ENCODE measurements around the gene GIGYF1.
"Not testable (repeated sequence)": the region's sequence is repeated elsewhere in the genome, so short reads cannot be mapped to it uniquely, and the experiment has no call there.

Gene GIGYF1, protein sequence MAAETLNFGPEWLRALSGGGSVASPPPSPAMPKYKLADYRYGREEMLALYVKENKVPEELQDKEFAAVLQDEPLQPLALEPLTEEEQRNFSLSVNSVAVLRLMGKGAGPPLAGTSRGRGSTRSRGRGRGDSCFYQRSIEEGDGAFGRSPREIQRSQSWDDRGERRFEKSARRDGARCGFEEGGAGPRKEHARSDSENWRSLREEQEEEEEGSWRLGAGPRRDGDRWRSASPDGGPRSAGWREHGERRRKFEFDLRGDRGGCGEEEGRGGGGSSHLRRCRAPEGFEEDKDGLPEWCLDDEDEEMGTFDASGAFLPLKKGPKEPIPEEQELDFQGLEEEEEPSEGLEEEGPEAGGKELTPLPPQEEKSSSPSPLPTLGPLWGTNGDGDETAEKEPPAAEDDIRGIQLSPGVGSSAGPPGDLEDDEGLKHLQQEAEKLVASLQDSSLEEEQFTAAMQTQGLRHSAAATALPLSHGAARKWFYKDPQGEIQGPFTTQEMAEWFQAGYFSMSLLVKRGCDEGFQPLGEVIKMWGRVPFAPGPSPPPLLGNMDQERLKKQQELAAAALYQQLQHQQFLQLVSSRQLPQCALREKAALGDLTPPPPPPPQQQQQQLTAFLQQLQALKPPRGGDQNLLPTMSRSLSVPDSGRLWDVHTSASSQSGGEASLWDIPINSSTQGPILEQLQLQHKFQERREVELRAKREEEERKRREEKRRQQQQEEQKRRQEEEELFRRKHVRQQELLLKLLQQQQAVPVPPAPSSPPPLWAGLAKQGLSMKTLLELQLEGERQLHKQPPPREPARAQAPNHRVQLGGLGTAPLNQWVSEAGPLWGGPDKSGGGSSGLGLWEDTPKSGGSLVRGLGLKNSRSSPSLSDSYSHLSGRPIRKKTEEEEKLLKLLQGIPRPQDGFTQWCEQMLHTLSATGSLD (N-terminal part only)

DNA sequence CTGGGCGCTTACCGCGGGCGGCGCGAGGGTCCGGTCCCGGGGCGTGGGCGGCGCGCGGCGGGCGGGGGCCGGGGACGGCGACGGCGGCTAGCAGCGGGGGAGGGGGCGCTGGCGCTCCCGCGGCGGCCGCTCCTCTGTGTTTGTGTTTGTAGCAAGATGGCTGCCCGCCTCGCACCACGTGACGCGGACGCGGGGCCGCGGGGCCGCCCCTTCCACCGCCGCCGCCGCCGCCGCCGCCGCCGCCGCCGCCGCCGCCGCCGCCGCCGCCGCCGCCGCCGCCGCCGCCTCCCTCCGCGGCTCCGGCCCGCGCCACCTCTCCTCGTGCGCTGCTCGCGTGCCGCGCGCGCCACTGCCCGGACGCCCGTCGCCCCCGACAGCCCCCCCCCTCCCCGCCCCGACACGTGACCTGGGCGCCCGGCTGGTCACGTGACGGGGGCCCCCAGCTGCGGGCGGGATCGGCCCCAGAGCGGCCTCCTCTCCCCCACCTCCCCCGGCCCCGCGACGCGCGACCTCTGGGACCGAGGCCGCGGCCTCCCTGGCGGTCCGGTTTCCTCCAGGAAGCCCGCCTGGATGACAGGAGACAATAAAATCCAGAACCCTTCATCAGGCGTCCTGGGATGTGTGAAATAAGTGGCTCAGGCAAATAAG lies at the start of gene GIGYF1:
Gene GIGYF1 (minus strand): TSS at position 153 of the 648 bp plus-strand sequence. CDS start 6,012 bp downstream, outside the sequence.
- peak within 1 kb of the TSS; percentile 37 for H3K27ac ChIP-seq (ENCODE audit: low read length)

DNA sequence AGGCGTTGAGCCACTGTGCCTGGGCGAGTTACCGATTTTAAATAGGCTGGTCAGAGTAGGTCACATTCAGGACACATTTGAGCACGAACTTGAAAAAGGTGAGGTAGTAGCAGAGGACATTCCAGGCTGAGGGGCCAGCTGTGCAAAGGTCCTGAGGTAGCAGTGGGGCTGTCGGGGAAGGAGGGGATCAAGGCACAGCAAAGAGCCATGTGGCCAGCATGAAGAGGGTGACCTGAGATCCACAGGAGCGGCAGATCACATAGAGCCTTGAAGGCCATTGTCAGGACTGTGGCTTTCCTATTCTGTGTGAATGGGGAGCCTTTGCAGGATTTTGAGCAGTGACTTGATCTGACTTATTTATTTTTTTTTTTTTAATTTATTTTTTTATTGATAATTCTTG lies 45.9 kb upstream of the GIGYF1 start:
- Histone ChIP-seq H3K27ac (ENCODE audit: low read length) (no peak overlapping the region), H3K36me3 (ENCODE audit: control insufficient read depth in 2 of 2, insufficient read depth in 2 of 2, low read length in 2 of 2) (no peaks in the 10 kb centered on the region), H3K9me3 (ENCODE audit: control insufficient read depth in 2 of 2, low read length in 2 of 2) (no peaks in the 10 kb centered on the region)

More for the DNA sequence above, at the start of gene GIGYF1:
- peak within 1 kb of the TSS; percentile 78 to 83 for H3K4me3 ChIP-seq (ENCODE audit: low read length in 2 of 2)
- H3K27me3 ChIP-seq (ENCODE audit: control insufficient read depth in 1 of 2, insufficient read depth in 2 of 2, low read length in 2 of 2): no peaks in the 10 kb centered on the region
- no peaks in the 10 kb centered on the region for H3K9me3 ChIP-seq (ENCODE audit: control insufficient read depth in 2 of 2, low read length in 2 of 2)
- peaks cover 0 to 3% of the 10 kb centered on the region in 2 donors for H3K36me3 ChIP-seq (ENCODE audit: control insufficient read depth in 2 of 2, insufficient read depth in 2 of 2, low read length in 2 of 2)
- H3K9ac ChIP-seq (ENCODE audit: low read length in 2 of 2): peak within 1 kb of the TSS; percentile 62 to 80
- peaks cover 41% of the 10 kb centered on the region for H3K4me1 ChIP-seq (ENCODE audit: control insufficient read depth, insufficient read depth, low read length)

DNA sequence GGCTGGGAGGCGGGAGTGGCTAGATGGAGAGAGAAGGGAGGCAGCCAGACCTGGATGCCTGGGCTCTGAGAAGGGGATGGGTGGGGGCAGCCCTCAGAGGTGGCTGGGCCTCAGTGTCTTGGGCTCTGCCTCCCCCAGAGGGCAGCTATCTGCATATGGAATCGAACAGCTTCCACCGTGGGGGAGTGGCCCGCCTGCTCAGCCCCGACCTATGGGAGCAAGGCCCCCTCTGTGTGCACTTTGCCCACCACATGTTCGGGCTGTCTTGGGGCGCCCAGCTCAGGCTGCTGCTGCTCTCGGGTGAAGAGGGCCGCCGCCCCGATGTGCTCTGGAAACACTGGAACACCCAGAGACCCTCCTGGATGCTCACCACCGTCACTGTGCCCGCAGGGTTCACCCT lies 42.6 kb upstream of the GIGYF1 start:
- Histone ChIP-seq H3K27ac (ENCODE audit: low read length) (no peak overlapping the region), H3K4me3 (ENCODE audit: low read length in 2 of 2) (no peak overlapping the region), H3K9me3 (ENCODE audit: control insufficient read depth in 2 of 2, low read length in 2 of 2) (no peaks in the 10 kb centered on the region), H3K27me3 (ENCODE audit: control insufficient read depth in 1 of 2, insufficient read depth in 2 of 2, low read length in 2 of 2) (no peaks in the 10 kb centered on the region), H3K36me3 (ENCODE audit: control insufficient read depth in 2 of 2, insufficient read depth in 2 of 2, low read length in 2 of 2) (no peaks in the 10 kb centered on the region), H3K9ac (ENCODE audit: low read length in 2 of 2) (no peak overlapping the region), H3K4me1 (ENCODE audit: control insufficient read depth, insufficient read depth, low read length) (no peaks in the 10 kb centered on the region)

More for the DNA sequence above, 45.9 kb upstream of the GIGYF1 start:
- Histone ChIP-seq H3K4me1 (ENCODE audit: control insufficient read depth, insufficient read depth, low read length) (no peaks in the 10 kb centered on the region), H3K9ac (ENCODE audit: low read length in 2 of 2) (no peak overlapping the region), H3K27me3 (ENCODE audit: control insufficient read depth in 1 of 2, insufficient read depth in 2 of 2, low read length in 2 of 2) (no peaks in the 10 kb centered on the region), H3K4me3 (ENCODE audit: low read length in 2 of 2) (no peak overlapping the region)

DNA sequence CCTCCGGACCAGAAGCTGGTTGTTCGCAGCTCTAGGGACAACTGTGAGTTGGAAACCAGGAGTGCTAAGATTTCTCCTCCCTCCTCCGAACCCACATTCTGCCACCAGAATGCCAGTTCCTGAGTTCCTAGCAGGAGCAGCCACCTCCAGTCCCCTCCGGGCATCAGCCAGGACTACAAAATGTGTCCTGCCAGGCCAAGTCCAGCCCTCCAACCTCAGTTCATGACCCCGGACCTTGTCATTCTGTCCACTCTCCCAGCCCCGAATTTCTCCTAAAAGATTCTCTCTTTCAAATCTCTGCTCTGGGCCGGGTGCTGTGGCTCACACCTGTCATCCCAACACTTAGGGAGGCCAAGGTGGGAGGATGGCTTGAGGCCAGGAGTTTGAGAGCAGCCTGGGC lies 41.7 kb upstream of the GIGYF1 start:
- Histone ChIP-seq H3K9ac (ENCODE audit: low read length in 2 of 2) (no peak overlapping the region), H3K4me3 (ENCODE audit: low read length in 2 of 2) (no peak overlapping the region)

DNA sequence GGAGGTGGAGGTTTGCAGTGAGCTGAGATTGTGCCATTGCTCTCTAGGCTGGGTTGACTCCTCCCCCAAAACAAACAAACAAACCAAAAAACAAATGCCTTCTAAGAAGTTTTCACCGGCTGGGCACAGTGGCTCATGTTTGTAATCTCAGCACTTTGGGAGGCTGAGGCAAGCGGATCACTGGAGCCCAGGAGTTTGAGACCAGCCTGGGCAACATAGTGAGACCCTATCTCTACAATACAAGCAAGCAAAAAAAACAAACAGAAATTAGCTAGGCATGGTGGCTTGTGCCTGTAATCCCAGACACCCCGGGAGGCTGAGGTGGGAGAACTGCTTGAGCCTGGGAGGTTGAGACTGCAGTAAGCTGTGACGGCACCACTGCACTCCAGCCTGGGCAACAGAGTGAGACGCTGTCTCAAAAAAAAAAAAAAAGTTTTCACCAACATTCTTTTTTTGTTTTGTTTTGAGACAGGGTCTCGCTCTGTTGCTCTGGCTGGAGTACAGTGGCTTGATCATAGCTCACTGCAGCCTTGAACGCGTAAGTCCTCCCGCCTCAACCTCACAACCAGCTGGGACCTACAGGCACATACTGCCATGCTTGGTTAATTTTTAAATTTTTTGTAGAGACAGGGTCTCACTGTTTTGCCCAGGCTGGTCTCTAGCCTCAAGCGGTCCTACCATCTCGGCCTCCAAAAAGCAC lies 38.0 kb upstream of the GIGYF1 start:
- Histone ChIP-seq H3K27me3 (ENCODE audit: control insufficient read depth in 1 of 2, insufficient read depth in 2 of 2, low read length in 2 of 2) (peaks cover 3 to 5% of the 10 kb centered on the region in 2 donors), H3K36me3 (ENCODE audit: control insufficient read depth in 2 of 2, insufficient read depth in 2 of 2, low read length in 2 of 2) (no peaks in the 10 kb centered on the region), H3K27ac (ENCODE audit: low read length) (no peak overlapping the region), H3K9ac (ENCODE audit: low read length in 2 of 2) (no peak overlapping the region), H3K9me3 (ENCODE audit: control insufficient read depth in 2 of 2, low read length in 2 of 2) (no peaks in the 10 kb centered on the region), H3K4me3 (ENCODE audit: low read length in 2 of 2) (no peak overlapping the region), H3K4me1 (ENCODE audit: control insufficient read depth, insufficient read depth, low read length) (no peaks in the 10 kb centered on the region)

More for the DNA sequence above, 41.7 kb upstream of the GIGYF1 start:
- H3K36me3 ChIP-seq (ENCODE audit: control insufficient read depth in 2 of 2, insufficient read depth in 2 of 2, low read length in 2 of 2): no peaks in the 10 kb centered on the region
- no peaks in the 10 kb centered on the region for H3K27me3 ChIP-seq (ENCODE audit: control insufficient read depth in 1 of 2, insufficient read depth in 2 of 2, low read length in 2 of 2)
- H3K27ac ChIP-seq (ENCODE audit: low read length): no peak overlapping the region
- no peaks in the 10 kb centered on the region for H3K9me3 ChIP-seq (ENCODE audit: control insufficient read depth in 2 of 2, low read length in 2 of 2)
- H3K4me1 ChIP-seq (ENCODE audit: control insufficient read depth, insufficient read depth, low read length): no peaks in the 10 kb centered on the region

DNA sequence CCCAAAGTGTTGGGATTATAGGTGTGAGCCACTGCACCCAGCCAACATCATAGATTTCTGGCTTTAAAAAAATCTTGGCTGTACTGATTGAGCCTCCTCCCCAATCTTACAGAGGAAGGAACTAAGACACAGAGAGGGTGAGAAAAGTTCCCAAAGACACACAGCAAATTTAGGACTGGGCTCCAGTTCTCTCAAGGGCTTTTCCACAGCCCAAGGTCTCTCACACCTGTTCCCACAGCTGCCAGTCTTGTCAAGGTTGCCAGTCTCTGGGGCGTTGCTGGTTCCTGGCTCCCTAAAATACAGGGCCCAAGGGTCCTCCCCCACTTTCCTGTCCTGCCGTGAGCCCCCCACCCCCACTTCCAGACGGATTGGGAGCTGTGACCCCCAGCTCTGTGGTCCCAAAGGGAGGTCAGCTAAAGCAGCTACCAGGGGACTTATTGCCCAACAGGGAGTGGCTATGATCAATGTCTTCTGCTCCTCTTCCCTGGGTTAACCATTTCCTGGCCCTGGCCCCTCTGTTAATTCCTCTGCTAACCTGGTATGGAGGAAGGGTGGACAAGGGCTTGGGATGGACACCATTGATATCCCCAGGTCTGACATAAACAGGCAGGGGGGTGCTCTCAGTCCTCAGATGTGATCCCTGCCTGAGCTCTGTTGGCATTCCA lies 36.2 kb upstream of the GIGYF1 start:
- peaks cover 3 to 7% of the 10 kb centered on the region in 2 donors for H3K27me3 ChIP-seq (ENCODE audit: control insufficient read depth in 1 of 2, insufficient read depth in 2 of 2, low read length in 2 of 2)
- no peaks in the 10 kb centered on the region for H3K9me3 ChIP-seq (ENCODE audit: control insufficient read depth in 2 of 2, low read length in 2 of 2)
- no peaks in the 10 kb centered on the region for H3K4me1 ChIP-seq (ENCODE audit: control insufficient read depth, insufficient read depth, low read length)
- no peak overlapping the region for H3K27ac ChIP-seq (ENCODE audit: low read length)
- H3K4me3 ChIP-seq (ENCODE audit: low read length in 2 of 2): no peak overlapping the region
- H3K36me3 ChIP-seq (ENCODE audit: control insufficient read depth in 2 of 2, insufficient read depth in 2 of 2, low read length in 2 of 2): no peaks in the 10 kb centered on the region
- H3K9ac ChIP-seq (ENCODE audit: low read length in 2 of 2): no peak overlapping the region

DNA sequence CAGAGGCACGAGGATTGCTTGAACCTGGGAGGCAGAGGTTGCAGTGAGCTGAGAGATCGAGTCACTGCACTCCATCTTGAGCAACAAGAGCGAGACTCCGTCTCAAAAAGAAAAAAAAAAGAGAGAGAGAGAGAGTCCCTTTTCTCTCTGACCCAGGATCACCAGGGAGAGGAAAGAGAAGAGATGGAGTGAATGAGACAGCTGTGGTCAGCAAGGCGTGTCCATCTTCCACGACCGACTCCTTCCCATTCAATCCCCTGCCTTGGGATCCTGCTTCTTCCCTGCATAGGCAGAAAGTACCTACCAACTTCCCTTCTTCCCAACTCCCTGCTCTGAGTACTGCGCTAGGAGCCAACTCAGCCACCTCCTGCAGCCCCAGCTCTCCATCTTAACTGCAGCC lies 34.1 kb upstream of the GIGYF1 start:
- Histone ChIP-seq H3K27ac (ENCODE audit: low read length) (no peak overlapping the region), H3K4me3 (ENCODE audit: low read length in 2 of 2) (no peak overlapping the region), H3K36me3 (ENCODE audit: control insufficient read depth in 2 of 2, insufficient read depth in 2 of 2, low read length in 2 of 2) (no peaks in the 10 kb centered on the region), H3K9me3 (ENCODE audit: control insufficient read depth in 2 of 2, low read length in 2 of 2) (no peaks in the 10 kb centered on the region), H3K9ac (ENCODE audit: low read length in 2 of 2) (no peak overlapping the region), H3K27me3 (ENCODE audit: control insufficient read depth in 1 of 2, insufficient read depth in 2 of 2, low read length in 2 of 2) (peaks cover 8 to 11% of the 10 kb centered on the region in 2 donors), H3K4me1 (ENCODE audit: control insufficient read depth, insufficient read depth, low read length) (no peaks in the 10 kb centered on the region)

DNA sequence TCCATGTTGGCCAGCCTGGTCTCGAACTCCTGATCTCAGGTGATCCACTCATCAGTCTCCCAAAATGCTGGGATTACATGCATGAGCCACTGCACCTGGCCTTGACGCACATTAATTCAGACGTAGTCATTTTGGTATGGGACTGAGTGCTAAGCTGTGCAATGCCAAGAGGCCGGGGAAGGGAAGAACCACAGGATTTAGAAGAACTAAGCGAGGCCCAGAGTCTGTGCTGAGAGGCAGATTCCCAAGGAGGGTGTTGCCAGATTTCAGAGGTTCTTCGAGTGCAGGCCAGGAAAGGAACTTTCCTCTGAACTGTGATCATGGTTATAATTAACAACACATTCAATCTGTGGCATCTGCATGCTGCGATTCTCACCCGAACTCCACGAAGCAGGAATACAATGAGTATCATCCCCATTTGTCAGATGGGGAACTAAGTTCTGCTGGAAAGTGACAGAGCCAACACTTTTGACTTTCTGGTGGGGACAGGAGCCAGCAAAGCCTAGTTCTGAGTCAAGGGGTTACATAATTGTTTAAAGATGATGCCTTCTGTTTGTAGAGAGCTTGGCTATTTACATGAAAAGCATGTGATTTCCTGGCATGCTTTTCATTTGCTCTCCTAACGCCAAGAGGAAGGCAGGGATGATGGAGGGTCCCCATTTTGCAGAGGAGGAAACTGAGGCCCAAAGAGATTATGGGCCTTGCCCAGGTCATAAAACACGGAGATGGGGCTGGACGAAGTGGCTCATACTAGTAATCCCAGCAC lies 33.1 kb upstream of the GIGYF1 start:
- Histone ChIP-seq H3K27ac (ENCODE audit: low read length) (no peak overlapping the region), H3K36me3 (ENCODE audit: control insufficient read depth in 2 of 2, insufficient read depth in 2 of 2, low read length in 2 of 2) (no peaks in the 10 kb centered on the region), H3K4me1 (ENCODE audit: control insufficient read depth, insufficient read depth, low read length) (no peaks in the 10 kb centered on the region), H3K4me3 (ENCODE audit: low read length in 2 of 2) (no peak overlapping the region), H3K9ac (ENCODE audit: low read length in 2 of 2) (peak overlapping the region in 1 of 2 donors; percentile 5), H3K9me3 (ENCODE audit: control insufficient read depth in 2 of 2, low read length in 2 of 2) (no peaks in the 10 kb centered on the region), H3K27me3 (ENCODE audit: control insufficient read depth in 1 of 2, insufficient read depth in 2 of 2, low read length in 2 of 2) (peaks cover 8 to 14% of the 10 kb centered on the region in 2 donors)

DNA sequence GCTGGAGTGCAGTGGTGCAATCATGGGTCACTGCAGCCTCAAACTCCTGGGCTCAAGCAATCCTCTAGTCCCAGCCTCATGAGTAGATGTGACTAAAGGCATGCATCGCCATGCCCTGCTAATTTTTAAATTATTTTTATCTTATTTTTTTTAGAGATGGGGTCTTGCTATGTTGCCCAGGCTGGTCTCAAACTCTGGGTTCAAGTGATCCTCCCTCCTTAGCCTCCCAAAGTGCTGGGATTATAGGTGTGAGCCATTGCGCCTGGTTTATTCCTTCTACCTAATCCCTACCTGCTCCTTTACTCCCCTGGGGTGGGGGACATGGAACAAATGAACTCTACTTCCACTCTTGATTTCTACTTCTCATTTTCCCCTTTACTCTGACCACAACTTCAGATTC lies 30.3 kb upstream of the GIGYF1 start:
- peaks cover 27 to 35% of the 10 kb centered on the region in 2 donors for H3K27me3 ChIP-seq (ENCODE audit: control insufficient read depth in 1 of 2, insufficient read depth in 2 of 2, low read length in 2 of 2)
- not testable (repeated sequence) for H3K9me3 ChIP-seq (ENCODE audit: control insufficient read depth in 2 of 2, low read length in 2 of 2); H3K27ac ChIP-seq (ENCODE audit: low read length); H3K4me3 ChIP-seq (ENCODE audit: low read length in 2 of 2); H3K36me3 ChIP-seq (ENCODE audit: control insufficient read depth in 2 of 2, insufficient read depth in 2 of 2, low read length in 2 of 2); H3K4me1 ChIP-seq (ENCODE audit: control insufficient read depth, insufficient read depth, low read length); H3K9ac ChIP-seq (ENCODE audit: low read length in 2 of 2)

Measured in stomach smooth muscle (tissue), 2 donors.